ENCODE results near the gene IDNK.

DNA sequence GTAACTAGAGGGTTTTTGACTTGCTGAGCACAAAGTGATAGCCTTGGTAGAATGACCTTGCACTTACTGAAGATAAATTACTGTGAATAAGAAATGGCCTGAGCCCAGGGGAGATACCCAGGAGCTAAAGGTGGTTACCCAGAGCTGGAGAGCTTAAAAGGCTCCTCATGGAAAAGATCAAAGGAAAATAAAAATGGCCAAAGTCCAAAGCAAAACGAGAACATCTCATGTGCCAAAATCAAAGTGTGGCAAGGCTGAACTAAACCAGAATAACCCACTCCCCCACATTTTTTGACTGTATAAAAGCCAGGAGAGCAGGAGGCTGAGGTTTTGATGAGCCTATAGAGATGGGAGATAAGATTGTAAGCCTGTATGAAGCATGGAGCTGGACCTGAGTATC lies 14.4 kb downstream of the IDNK start:
- TF ChIP-seq CTCF (IDR thresholded peaks at IDR 0.05) (no peak), ZFX (IDR thresholded peaks at IDR 0.05; ENCODE audit: borderline replicate concordance) (no peak)
